GM23338 (cell line): ENCODE data around the gene COA4. TPM values are rescaled to one million over a fixed set of nuclear protein-coding genes. Genes with fewer than 3 reads are reported as not detected.

Experiments used
- ATAC-seq: fragments of 200-7000 bp; cut with Tn5 transposase; 3 replicates; pipeline ENCODE4 v1.9.1; 2020
- DNase-seq: peaks from one replicate; pipeline ENCODE4 v3.0.0-alpha.2; 2015; ENCODE audit warnings: low spot score
- H2AFZ ChIP-seq: fragments of 200-600 bp; sonication (generic); 2 replicates; pipeline ENCODE4 v1.8.0; 2016; ENCODE audit warnings: antibody characterized with exemption, mild to moderate bottlenecking, moderate library complexity
- H3F3A ChIP-seq: fragments of 200-600 bp; sonication (generic); replicated peaks from 2 replicates; pipeline ENCODE4 v1.8.0; 2017; ENCODE audit warnings: antibody characterized with exemption, mixed run types, low read depth
- H3K27ac ChIP-seq: fragments of 200-600 bp; sonication (generic); 2 replicates; pipeline ENCODE4 v1.6.1; 2016; ENCODE audit warnings: low read depth
- H3K27me3 ChIP-seq: fragments of 200-600 bp; sonication (generic); 2 replicates; pipeline ENCODE4 v1.8.0; 2016; ENCODE audit warnings: mild to moderate bottlenecking, mixed run types, moderate library complexity; ENCODE audit not compliant: insufficient read depth
- H3K36me3 ChIP-seq: fragments of 200-600 bp; sonication (generic); 2 replicates; pipeline ENCODE4 v1.8.0; 2016; ENCODE audit warnings: mild to moderate bottlenecking; ENCODE audit not compliant: insufficient read depth
- H3K4me1 ChIP-seq: fragments of 200-600 bp; sonication (generic); 2 replicates; pipeline ENCODE4 v1.8.0; 2016; ENCODE audit warnings: mild to moderate bottlenecking, moderate library complexity; ENCODE audit not compliant: insufficient read depth
- H3K4me2 ChIP-seq: fragments of 200-600 bp; sonication (generic); 2 replicates; pipeline ENCODE4 v1.7.1; 2017; ENCODE audit warnings: mixed run types
- H3K4me3 ChIP-seq: fragments of 200-600 bp; sonication (generic); 2 replicates; pipeline ENCODE4 v1.6.1; 2016; ENCODE audit warnings: mixed run types
- H3K79me2 ChIP-seq: fragments of 200-600 bp; sonication (generic); replicated peaks from 2 replicates; pipeline ENCODE4 v1.8.0; 2017; ENCODE audit warnings: mild to moderate bottlenecking; ENCODE audit not compliant: insufficient read depth
- H3K9me2 ChIP-seq: fragments of 200-600 bp; sonication (generic); 2 replicates; pipeline ENCODE4 v1.8.0; 2017; ENCODE audit not compliant: insufficient read depth
- H4K20me1 ChIP-seq: fragments of 200-600 bp; sonication (generic); replicated peaks from 2 replicates; pipeline ENCODE4 v1.8.0; 2017; ENCODE audit warnings: mild to moderate bottlenecking; ENCODE audit not compliant: insufficient read depth
- H3K27ac Mint-ChIP-seq: 2 replicates; pipeline ENCODE4 v1.8.0; 2020; ENCODE audit warnings: inconsistent platforms, mild to moderate bottlenecking, moderate library complexity, mixed read lengths
- H3K27me3 Mint-ChIP-seq: 3 replicates; pipeline ENCODE4 v1.8.0; 2022; ENCODE audit warnings: low read depth, mild to moderate bottlenecking, moderate library complexity, mixed read lengths, inconsistent platforms; ENCODE audit not compliant: insufficient read depth, poor library complexity
- H3K36me3 Mint-ChIP-seq: 3 replicates; pipeline ENCODE4 v1.8.0; 2021; ENCODE audit warnings: low read depth, mild to moderate bottlenecking, inconsistent platforms, moderate library complexity, mixed read lengths
- H3K4me1 Mint-ChIP-seq: 3 replicates; pipeline ENCODE4 v1.8.0; 2020; ENCODE audit warnings: mild to moderate bottlenecking, inconsistent platforms, mixed read lengths
- H3K4me3 Mint-ChIP-seq: 3 replicates; pipeline ENCODE4 v1.8.0; 2021; ENCODE audit warnings: moderate library complexity, mild to moderate bottlenecking, inconsistent platforms, mixed read lengths
- H3K9me3 Mint-ChIP-seq: 3 replicates; pipeline ENCODE4 v1.8.0; 2020; ENCODE audit warnings: moderate library complexity, mild to moderate bottlenecking, inconsistent platforms, mixed read lengths
- EZH2 ChIP-seq: fragments of 200-600 bp; sonication (generic); IDR thresholded peaks from one replicate; pipeline ENCODE4 v1.8.0; 2017; ENCODE audit warnings: antibody characterized with exemption, mild to moderate bottlenecking, low read depth; ENCODE audit not compliant: unreplicated experiment
- EZH2phosphoT487 ChIP-seq: fragments of 200-600 bp; sonication (generic); IDR thresholded peaks from one replicate; pipeline ENCODE4 v1.8.1; 2018; ENCODE audit warnings: antibody characterized with exemption; ENCODE audit not compliant: unreplicated experiment
- JUNB ChIP-seq: IDR thresholded peaks from one replicate; pipeline ENCODE4 v1.6.1; 2016; ENCODE audit warnings: antibody characterized with exemption; ENCODE audit not compliant: unreplicated experiment
- NANOG ChIP-seq: IDR thresholded peaks from 2 replicates; pipeline ENCODE4 v1.6.1; 2016; ENCODE audit warnings: antibody characterized with exemption, borderline replicate concordance
- ZNF114 ChIP-seq: fragments of 250-450 bp; sonication (Bioruptor Pico); IDR thresholded peaks from 2 replicates; pipeline ENCODE4 v1.5.0; 2020; ENCODE audit warnings: mild to moderate bottlenecking, moderate library complexity
- polyA plus RNA-seq: library from polyadenylated mRNA; unstranded; fragments of >200 nt; fragmentation: Nextera tagmentation; extraction: Ambion mirVana; gene quantifications from 2 replicates; pipeline ENCODE4 v1.2.1, GENCODE V29; 2016
- total RNA-seq: library from RNA; depleted of rRNA; stranded (reverse); fragments of >200 nt; shearing (Covaris generic); gene quantifications from 2 replicates; pipeline ENCODE4 v1.2.3, GENCODE V29; 2014
- TF ChIP-seq, protein P1 (sequence below): fragments of 250-450 bp; sonication (Bioruptor Pico); IDR thresholded peaks from 2 replicates; pipeline ENCODE4 v1.5.0; 2020; ENCODE audit warnings: mild to moderate bottlenecking, moderate library complexity
- TF ChIP-seq, protein P2 (sequence below): IDR thresholded peaks from 2 replicates; pipeline ENCODE4 v1.6.1; 2016; ENCODE audit warnings: antibody characterized with exemption

COA4 gene
- total and polyA plus RNA-seq, 2 experiments from 2014 or later = 168 to 174 TPM

DNA sequence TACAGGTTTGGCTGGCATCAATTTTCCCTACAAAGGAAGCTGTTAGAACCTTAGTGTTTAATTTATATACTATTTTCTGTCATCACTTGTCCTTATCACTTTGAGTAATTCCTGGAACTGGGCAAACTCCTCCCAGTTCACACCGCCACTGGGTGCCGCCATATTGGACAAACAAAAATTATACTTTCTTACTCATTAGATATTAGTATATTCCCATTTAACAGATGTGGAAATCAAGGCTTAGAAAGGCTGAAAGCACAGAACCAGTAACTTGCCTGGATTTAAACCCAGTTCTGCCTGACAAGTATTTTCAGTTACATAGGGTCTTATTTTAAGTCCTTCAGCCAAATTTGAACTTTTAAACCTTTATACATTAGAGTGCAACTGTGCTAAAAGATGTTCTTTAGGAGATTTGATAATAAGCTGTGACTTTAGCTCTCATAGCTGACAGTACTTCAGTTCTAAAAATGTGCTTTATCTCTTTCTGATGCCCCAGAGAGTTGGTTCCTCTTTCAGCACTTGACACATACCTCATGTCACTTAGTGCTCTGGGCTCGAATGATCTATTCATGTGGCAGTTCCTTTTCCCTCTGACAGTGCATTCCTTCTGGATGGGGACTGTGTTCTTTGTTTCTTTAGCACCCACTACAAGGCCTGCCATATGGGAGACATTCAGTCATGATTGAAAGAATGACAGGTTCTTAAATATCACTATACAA is 25.4 kb downstream of the COA4 start:
- DNase-seq (no peak), ATAC-seq (no peak)
- H3K27me3 ChIP-seq = no peaks in the 10 kb centered on the region
- no peaks in the 10 kb centered on the region; the same call in 1 of the 3 replicates for H3K36me3 Mint-ChIP-seq
- H4K20me1 ChIP-seq = 0 out of 2 replicates have a peak, but pooled peaks cover 5% of the 10 kb centered on the region
- no peak overlapping the region for H3K4me3 ChIP-seq
- no peaks in the 10 kb centered on the region for H3K36me3 ChIP-seq
- TF ChIP-seq NANOG (no peak), JUNB (no peak), EZH2 (no peak), ZNF114 (CRISPR knock-in tag) (no peak), EZH2phosphoT487 (no peak)
- TF ChIP-seq, protein P1, sequence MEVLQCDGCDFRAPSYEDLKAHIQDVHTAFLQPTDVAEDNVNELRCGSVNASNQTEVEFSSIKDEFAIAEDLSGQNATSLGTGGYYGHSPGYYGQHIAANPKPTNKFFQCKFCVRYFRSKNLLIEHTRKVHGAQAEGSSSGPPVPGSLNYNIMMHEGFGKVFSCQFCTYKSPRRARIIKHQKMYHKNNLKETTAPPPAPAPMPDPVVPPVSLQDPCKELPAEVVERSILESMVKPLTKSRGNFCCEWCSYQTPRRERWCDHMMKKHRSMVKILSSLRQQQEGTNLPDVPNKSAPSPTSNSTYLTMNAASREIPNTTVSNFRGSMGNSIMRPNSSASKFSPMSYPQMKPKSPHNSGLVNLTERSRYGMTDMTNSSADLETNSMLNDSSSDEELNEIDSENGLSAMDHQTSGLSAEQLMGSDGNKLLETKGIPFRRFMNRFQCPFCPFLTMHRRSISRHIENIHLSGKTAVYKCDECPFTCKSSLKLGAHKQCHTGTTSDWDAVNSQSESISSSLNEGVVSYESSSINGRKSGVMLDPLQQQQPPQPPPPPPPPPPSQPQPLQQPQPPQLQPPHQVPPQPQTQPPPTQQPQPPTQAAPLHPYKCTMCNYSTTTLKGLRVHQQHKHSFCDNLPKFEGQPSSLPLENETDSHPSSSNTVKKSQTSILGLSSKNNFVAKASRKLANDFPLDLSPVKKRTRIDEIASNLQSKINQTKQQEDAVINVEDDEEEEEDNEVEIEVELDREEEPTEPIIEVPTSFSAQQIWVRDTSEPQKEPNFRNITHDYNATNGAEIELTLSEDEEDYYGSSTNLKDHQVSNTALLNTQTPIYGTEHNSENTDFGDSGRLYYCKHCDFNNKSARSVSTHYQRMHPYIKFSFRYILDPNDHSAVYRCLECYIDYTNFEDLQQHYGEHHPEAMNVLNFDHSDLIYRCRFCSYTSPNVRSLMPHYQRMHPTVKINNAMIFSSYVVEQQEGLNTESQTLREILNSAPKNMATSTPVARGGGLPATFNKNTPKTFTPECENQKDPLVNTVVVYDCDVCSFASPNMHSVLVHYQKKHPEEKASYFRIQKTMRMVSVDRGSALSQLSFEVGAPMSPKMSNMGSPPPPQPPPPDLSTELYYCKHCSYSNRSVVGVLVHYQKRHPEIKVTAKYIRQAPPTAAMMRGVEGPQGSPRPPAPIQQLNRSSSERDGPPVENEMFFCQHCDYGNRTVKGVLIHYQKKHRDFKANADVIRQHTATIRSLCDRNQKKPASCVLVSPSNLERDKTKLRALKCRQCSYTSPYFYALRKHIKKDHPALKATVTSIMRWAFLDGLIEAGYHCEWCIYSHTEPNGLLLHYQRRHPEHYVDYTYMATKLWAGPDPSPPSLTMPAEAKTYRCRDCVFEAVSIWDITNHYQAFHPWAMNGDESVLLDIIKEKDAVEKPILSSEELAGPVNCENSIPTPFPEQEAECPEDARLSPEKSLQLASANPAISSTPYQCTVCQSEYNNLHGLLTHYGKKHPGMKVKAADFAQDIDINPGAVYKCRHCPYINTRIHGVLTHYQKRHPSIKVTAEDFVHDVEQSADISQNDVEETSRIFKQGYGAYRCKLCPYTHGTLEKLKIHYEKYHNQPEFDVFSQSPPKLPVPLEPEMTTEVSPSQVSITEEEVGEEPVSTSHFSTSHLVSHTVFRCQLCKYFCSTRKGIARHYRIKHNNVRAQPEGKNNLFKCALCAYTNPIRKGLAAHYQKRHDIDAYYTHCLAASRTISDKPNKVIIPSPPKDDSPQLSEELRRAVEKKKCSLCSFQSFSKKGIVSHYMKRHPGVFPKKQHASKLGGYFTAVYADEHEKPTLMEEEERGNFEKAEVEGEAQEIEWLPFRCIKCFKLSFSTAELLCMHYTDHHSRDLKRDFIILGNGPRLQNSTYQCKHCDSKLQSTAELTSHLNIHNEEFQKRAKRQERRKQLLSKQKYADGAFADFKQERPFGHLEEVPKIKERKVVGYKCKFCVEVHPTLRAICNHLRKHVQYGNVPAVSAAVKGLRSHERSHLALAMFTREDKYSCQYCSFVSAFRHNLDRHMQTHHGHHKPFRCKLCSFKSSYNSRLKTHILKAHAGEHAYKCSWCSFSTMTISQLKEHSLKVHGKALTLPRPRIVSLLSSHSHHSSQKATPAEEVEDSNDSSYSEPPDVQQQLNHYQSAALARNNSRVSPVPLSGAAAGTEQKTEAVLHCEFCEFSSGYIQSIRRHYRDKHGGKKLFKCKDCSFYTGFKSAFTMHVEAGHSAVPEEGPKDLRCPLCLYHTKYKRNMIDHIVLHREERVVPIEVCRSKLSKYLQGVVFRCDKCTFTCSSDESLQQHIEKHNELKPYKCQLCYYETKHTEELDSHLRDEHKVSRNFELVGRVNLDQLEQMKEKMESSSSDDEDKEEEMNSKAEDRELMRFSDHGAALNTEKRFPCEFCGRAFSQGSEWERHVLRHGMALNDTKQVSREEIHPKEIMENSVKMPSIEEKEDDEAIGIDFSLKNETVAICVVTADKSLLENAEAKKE = no peak
- TF ChIP-seq, protein P2, sequence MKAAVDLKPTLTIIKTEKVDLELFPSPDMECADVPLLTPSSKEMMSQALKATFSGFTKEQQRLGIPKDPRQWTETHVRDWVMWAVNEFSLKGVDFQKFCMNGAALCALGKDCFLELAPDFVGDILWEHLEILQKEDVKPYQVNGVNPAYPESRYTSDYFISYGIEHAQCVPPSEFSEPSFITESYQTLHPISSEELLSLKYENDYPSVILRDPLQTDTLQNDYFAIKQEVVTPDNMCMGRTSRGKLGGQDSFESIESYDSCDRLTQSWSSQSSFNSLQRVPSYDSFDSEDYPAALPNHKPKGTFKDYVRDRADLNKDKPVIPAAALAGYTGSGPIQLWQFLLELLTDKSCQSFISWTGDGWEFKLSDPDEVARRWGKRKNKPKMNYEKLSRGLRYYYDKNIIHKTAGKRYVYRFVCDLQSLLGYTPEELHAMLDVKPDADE = no peak
- no peak overlapping the region for H3K4me3 Mint-ChIP-seq
- H3K9me2 ChIP-seq = no peaks in the 10 kb centered on the region
- H3K79me2 ChIP-seq = no peaks in the 10 kb centered on the region
- 0 out of 2 replicates have a peak, but pooled peaks cover 3% of the 10 kb centered on the region for H3F3A ChIP-seq
- no peak overlapping the region for H2AFZ ChIP-seq
- no peaks in the 10 kb centered on the region; the same call in 2 of the 3 replicates for H3K9me3 Mint-ChIP-seq
- no peaks in the 10 kb centered on the region for H3K27me3 Mint-ChIP-seq
- no peak overlapping the region for H3K27ac ChIP-seq
- H3K4me2 ChIP-seq = no peak overlapping the region
- peaks cover 2% of the 10 kb centered on the region; the same call in 2 of the 3 replicates for H3K4me1 Mint-ChIP-seq
- H3K4me1 ChIP-seq = no peaks in the 10 kb centered on the region
- no peak overlapping the region for H3K27ac Mint-ChIP-seq
